ENCODE results near the gene NTN3.

Gene NTN3

DNA sequence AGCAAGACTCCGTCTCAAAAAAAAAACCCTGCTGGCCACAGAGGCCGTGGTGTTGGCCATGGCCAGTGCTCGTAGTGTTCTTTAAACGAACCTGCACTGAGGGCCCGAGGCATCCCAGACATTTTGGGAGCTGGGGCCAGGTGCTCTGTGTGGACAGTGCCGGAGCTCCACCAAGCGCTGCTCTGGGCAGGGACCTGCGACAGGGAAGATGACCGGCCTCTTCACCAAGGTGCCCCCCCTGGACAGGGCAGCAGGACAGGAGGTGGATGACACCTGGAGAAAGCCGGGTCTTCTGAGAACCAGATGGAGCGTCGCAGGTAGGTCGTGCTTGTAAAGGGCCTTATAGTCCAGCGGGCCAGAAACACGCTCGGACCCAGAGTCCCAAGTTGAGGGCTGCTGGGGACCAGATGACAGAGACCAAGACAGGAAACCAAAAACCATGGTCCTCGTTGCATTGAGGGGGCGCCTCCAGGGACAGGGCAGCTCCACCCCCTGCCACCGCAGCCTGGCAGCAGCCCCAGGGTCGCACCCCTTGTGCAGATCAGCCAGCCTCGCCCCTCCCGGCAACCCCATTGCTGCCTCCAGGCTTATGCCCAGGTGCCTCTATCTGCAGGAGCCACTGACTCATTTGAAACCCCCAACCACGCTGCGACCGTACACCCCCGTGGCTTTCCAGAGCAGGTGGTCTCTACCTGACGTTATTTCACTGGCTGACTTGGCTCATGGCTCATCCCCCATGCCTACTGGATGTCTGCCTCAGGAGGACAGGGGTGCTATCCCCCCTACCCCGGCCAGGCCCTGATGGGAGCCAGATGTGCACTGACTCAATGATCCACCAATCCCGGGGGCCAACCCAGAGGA is 4.2 kb upstream of the NTN3 start:
- DNase-seq, result no peak

DNA sequence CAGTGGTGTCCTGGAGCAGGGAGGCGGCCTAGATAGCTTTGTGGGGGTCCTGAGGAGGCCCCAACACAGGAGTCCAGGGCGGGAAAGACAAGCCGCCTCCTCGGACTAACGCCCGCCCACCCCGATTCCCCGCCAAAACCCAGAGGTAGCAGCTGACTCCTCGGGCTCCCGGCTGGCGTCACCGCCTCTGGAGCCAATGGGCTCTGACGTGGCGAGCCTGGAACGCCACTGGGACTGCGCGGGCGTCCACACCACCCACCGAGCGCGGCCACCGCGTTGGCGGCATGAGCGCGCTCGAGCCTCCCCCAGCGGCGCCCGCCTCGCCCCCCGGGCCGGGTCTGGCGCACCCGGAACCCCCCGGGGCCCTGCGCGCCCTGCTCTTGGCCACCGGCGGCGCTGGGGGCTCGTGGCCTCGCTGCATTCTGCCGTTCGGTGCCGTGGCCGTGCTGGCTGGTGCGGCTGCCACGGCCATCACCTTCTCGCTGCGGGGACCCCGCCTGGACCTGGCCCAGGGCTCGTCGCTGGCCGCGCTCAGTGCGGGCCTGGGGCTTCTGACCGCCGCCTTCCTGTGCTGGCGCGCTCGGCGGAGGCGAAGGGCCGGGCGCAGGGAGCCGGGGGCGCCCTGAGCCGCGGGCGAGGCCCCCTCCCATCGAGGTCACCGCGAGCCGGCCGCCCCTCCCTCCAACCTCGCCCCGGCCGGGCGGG is 3.4 kb upstream of the NTN3 start:
- peak in 10 of 14 donors; percentile 22 to 64 (median 42) for DNase-seq

DNA sequence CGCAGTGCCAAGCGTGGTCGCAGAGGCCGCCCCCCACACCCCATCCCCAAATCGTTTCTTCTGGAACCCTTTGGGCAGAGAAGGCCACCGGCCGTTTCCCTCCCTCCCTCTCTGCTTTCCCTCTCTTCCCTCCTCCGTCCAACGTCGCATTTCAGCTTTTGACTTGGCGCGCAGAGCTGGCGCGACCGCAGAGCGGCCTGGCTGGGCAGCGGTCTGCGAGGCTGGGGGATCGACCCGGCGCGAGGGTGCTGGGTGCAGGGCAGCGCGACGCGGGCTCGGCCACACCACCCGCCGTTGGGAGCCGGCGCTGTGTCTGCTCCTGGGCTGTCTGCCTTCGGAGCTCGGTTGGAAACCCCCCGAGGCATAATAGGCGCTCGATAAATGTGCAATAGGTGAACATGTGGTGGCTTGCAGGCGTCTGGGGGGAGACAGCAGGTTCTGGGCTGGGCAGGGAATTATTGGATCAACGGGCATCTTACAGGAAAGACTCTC is 2.8 kb upstream of the NTN3 start:
- peak in 4 of 14 donors; percentile 33 to 64 (median 34) for DNase-seq

DNA sequence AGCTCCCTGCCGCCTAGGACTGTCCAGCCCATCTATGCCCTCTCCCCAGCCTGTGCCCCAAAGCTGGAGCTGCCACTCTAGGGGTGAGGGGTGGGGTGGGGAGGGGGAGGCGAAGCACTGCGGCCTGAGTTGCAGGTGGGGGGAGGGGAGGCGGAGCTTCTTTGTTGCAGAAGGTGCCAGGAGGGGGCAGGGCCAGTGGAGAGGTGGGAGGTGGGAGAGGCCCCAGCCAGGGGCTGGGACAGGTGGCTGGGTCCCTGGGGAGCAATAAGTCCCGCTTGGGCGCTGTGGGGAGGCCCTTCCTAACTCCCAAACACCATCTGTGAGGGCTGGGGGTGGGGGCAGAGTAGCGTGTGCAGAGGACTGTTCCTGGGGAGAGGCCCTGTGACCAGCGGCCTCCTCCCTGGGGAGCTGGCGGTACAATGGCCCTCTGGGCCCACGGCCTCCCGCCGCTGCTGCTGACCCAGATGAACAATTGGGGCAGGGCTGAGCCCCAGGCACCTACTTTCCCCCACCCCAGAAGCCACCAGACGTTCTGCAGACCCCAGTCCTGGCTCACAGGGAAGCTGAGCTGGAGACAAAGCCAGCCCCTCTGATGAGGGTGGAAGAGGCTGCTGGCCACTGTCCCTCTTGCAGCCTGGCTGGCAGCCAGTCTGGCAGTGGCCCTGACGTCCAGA is 2.2 kb upstream of the NTN3 start:
- peak in 8 of 14 donors; percentile 49 to 75 (median 59) for DNase-seq

DNA sequence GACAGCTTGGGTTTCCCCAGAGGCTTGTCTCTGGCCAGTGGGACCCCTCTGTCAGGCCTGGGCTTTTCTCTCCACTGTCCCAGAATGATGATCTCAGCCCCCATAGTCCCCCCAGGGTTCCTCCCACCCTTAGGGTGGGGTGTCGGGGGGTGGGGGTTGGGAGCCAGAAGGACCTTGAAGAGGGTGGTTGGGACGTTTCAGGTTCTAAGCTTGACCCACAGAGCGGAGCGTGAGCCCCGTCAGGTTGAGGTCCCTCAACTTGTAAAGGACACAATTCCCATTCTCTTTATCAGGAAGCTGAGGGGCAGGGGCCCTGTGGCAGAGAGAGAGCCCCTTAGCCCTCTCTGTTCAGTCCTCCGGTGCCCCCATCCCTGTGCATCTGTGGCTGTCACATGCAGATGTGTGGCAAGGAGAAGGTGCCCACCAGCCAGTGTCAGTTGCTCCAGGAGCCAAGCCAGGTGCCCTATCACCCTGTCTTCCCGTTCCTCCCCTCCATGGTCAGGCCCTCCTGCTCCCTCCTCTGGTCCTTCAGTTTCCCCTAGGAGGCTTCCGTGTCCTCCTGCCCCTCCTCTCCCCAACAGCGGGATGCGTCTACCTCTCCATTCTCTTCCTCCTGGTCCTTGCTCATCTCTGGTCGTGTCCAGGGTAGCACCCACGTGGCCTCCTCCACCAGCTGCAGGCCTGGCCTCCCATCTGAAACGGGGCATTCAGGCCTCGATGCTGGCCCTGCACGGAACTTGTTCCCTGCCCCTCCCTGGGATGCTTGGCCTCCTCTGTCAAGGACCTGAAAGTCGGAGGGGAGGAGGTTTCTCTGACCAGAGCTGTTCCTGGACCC is 1.5 kb upstream of the NTN3 start:
- no peak for DNase-seq

DNA sequence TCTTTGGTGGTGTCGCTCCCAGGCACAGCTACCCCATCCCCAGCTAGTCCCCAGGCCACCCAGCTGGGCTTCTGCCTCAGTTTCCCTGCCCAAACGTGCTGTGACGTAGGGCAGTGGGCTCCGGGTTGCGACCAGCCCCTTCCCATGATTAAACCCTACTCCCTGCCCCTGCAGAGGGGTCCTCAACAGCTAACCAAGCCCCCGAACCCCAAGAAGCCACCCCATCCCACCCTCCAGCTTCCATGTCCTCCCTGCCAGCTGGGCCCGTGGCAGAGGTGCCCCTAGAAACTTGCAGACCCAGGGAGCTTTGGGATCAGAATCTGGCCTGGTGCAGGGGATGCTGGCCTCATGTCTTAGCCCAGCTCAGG is 879 bp upstream of the NTN3 start:
- no peak for DNase-seq

DNA sequence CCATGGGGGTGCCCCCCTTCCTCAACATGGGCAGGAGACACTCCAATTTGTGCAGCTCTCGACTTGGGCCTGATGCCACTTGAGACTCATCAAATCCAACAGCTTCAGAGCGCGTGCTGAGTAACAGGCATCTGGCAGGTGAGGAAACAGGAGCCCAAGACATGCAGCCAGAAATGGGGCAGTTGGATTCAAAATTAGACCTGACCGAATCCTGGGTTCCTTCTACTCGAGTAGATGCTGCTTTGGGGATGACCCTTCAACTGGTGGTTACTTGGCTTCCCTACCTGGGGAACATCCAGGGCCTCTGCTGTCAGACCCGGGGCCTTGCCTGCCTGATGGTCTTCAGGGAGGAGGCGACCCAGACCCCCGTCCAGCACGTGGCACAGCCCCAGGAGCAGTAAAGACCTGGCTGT is 488 bp upstream of the NTN3 start:
- DNase-seq, result no peak

DNA sequence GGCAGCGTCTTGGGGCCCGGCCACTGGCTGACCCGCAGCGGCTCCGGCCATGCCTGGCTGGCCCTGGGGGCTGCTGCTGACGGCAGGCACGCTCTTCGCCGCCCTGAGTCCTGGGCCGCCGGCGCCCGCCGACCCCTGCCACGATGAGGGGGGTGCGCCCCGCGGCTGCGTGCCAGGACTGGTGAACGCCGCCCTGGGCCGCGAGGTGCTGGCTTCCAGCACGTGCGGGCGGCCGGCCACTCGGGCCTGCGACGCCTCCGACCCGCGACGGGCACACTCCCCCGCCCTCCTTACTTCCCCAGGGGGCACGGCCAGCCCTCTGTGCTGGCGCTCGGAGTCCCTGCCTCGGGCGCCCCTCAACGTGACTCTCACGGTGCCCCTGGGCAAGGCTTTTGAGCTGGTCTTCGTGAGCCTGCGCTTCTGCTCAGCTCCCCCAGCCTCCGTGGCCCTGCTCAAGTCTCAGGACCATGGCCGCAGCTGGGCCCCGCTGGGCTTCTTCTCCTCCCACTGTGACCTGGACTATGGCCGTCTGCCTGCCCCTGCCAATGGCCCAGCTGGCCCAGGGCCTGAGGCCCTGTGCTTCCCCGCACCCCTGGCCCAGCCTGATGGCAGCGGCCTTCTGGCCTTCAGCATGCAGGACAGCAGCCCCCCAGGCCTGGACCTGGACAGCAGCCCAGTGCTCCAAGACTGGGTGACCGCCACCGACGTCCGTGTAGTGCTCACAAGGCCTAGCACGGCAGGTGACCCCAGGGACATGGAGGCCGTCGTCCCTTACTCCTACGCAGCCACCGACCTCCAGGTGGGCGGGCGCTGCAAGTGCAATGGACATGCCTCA is 773 bp downstream of the NTN3 start:
- DNase-seq, result no peak

DNA sequence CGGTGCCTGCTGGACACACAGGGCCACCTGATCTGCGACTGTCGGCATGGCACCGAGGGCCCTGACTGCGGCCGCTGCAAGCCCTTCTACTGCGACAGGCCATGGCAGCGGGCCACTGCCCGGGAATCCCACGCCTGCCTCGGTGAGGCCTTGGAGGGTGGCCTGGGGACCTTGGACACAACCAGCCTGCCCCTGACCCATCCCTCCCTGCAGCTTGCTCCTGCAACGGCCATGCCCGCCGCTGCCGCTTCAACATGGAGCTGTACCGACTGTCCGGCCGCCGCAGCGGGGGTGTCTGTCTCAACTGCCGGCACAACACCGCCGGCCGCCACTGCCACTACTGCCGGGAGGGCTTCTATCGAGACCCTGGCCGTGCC is 1.4 kb downstream of the NTN3 start:
- DNase-seq, result no peak

DNA sequence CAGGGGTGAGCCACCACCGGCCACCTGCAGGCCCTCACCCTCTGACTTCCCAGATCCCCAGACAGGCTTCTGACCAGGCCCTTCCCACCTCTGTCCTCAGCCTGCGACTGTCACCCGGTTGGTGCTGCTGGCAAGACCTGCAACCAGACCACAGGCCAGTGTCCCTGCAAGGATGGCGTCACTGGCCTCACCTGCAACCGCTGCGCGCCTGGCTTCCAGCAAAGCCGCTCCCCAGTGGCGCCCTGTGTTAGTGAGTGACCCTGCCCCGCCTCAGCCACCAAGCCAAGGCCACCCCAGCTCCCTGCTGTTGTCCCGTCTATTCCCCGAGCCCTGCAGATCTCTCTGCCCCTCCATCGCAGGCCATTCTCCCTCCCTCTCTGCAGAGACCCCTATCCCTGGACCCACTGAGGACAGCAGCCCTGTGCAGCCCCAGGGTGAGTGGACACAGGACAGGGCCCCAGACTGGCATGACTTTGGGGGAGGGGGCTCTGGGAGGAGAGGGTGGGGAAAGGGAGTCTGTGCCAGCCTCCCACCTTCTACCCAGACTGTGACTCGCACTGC is 1.9 kb downstream of the NTN3 start:
- DNase-seq, result no peak

DNA sequence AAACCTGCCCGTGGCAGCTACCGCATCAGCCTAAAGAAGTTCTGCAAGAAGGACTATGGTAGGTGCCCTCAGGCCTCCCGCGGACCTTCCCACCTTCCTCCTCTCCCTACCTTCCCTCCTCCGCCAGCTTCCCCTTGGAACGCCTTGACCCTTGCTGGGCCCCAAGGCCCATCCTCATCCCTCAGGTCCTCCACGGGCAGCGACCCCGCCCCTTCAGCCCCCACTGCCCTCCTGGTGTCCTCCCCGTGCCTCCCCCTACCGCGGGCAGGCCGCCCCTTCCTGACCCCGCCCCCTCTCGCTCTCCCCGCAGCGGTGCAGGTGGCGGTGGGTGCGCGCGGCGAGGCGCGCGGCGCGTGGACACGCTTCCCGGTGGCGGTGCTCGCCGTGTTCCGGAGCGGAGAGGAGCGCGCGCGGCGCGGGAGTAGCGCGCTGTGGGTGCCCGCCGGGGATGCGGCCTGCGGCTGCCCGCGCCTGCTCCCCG is 2.4 kb downstream of the NTN3 start:
- DNase-seq, result no peak

DNA sequence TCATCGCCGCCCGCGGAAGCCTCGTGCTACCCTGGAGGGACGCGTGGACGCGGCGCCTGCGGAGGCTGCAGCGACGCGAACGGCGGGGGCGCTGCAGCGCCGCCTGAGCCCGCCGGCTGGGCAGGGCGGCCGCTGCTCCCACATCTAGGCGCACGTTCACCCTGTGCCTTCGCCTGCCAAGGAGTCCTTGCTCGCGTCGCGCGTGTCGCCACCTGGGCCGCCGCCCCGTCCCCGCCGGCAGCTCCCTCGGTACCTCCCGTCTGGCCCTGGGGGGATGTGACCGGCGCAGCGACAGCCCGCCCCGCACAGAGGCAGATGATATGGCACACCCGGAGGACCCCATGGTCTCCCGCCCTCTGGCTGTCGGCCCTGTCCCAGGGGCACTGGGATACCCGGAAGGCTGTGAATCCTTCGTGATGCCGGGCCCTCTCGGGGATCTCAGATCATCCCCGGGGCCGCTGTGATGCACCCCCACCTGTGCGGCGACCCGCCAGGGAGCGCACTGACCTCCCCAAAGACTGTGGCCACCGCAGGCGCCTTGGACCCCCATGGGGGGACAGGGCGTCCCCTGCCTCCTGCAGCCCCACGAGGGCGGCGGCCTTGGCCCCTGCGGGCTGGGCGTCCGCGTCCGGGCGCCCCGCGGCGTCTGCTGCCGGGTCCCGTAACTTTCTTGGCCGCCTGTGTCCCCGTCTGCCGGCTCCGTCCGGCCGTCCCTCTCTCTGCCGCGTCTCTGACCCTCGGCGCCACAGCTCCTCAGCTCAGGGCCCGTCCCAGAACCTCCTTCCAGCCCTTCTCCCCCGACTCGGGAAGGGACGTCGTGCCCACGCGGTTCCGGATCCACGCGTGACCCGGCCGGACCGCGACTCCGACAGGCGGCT is 3.1 kb downstream of the NTN3 start:
- DNase-seq, result peak in 8 of 14 donors; percentile 13 to 57 (median 36)

DNA sequence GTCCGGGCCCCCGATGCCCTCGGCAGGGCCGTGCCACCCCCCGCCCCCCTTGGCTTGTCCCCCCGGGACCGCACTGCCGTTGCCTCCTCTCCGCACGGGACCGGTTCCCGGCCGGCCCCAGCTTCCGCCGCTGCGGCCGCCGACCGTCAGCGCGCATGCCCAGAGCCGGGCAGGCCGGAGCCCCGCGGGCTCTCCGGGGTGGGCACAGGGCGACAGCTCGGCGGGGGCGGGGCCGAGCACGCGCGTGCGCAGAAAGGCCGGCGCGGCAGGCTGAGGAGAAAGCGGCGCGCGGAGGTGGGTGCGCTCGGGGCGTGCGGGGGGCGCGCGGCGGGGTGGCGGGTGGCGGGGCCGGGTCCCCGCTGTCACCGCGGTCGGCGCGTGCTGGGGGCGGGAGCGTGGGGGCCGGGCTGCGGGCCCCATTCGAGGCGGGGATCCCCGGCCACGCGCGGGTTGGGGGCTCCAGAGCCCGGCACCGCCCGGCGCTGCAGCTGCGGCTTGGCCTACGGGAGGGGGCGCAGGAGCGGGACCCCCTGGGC is 3.8 kb downstream of the NTN3 start, which contains the start of gene TBC1D24:
TSS of gene TBC1D24 (plus strand) at position 251 of the 536 bp plus-strand sequence. CDS start 21,022 bp downstream, outside the sequence.
- DNase-seq, result peak in 12 of 14 donors; percentile 65 to 93 (median 77)

DNA sequence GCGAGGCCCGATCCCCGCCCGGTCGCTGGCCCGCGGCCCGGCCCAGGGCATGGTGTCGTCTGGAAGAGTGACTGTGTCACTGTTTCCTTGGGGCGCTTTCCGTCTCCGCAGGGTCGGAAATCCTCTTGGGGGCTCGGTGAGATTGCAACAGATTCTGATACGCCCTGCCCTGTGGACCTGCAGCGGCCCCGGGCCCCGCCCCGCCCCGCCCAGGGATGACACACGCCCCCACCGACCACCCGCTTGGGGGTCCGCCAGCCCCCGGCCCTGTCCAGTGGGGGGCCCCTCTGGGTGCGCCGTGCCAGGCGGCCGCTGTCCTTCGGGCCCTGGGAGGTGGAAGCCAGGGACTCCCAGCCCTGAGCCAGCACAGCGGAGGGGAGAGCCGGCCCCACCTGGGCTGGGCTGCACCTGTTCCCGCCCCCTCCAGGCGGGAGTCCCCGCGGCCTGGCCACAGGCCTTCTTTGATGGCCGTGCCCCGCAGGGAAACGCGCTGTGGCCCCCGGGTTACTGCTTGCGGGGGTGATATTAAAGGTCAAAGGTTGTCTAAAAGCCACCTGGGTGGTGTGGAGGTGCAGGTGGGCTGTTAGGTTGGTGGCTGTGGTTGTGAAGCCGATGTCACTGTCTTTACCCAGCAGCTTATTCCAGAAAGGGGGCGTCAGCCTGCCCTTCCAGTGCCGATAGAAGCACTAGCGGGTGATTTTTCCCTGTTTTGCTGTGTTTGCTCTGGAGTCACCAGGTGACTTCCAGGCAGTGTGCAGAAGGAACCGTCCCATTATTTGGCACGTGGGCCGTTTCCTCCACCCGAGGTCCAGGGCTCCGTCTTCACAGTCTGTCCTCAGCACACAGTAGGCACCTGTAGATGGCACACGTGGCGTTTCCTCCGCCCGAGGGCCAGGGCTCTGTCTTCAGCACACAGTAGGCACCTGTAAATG is 4.6 kb downstream of the NTN3 start:
- no peak for DNase-seq

DNA sequence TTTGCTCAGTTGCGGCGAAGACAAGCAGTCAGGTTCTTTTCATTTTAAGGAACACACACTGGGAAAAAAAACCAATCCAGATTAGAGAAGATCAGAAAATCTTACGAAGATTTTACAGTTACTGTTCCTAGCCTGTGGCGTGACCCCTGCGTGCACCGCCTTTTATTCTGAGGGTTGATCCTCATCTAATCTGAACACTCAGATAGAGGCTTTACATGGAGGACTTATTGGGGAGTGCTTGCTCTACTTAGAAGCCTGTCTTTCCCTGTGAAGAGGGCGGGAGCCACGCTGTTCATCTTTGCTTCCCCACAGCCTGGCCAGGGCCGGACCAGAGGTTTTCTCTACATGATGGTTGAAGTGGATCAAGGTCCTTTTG is 5.2 kb downstream of the NTN3 start:
- DNase-seq, result no peak

DNA sequence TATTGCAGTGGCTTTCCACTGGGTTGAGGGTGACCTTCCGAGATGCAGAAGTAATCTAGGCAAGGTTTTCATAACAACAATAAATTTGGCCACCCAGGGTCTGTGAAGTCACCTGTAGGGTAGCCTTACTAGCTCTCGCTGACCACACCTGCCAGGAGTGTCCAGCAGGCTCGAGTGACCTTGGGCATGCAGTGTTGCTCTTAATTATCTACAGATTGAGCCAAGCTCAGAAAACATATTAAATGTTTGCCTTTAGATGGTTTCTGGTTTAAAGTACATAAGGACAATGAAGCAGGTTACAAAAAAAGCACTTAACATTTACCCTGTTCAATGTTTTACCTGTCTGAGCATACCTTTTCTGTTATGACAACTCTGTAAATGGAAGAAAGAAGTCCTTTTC is 5.6 kb downstream of the NTN3 start:
- no peak for DNase-seq

DNA sequence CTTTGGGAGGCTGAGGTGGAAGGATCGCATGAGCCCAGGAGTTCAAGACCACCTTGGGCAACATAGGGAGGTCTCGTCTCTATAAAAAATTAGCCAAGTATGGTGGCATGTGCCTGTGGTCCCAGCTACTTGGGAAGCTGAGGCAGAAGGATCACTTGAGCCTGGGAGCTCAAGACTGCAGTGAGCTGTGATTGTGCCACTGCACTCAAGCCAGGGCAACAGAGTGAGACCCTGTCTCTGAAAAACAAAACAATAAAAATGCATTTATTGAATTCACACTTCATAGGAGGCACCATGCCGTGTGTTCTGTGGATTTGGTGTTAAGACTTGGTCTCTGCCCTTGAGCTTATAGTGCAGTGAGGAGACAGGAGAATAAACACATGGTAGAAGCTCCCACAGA is 6.2 kb downstream of the NTN3 start:
- no peak for DNase-seq

DNA sequence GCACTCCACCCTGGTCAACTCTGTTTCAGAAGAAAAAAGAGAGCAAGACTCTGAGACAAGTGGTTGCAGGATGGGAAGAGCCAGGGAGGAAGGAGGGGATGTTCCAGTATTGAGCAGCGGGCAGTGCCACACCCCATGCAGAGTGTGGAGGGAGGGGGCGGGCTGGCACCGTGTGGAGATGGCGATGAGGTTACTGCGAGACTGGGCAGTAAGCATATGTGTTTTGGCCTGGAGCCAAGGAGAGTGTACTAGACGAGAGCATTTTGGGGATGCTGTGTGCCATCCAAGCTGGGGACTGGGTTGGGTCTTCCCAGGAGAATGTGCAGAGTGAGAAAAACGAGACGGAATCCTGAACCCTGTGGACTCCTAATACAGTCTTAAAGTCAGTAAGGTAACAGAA is 7.2 kb downstream of the NTN3 start:
- no peak for DNase-seq
